ENCODE measurements around the gene GDF2.
A peak's percentile ranks its signal among the peaks of the same experiment; 100 is the strongest.

GDF2 gene

DNA sequence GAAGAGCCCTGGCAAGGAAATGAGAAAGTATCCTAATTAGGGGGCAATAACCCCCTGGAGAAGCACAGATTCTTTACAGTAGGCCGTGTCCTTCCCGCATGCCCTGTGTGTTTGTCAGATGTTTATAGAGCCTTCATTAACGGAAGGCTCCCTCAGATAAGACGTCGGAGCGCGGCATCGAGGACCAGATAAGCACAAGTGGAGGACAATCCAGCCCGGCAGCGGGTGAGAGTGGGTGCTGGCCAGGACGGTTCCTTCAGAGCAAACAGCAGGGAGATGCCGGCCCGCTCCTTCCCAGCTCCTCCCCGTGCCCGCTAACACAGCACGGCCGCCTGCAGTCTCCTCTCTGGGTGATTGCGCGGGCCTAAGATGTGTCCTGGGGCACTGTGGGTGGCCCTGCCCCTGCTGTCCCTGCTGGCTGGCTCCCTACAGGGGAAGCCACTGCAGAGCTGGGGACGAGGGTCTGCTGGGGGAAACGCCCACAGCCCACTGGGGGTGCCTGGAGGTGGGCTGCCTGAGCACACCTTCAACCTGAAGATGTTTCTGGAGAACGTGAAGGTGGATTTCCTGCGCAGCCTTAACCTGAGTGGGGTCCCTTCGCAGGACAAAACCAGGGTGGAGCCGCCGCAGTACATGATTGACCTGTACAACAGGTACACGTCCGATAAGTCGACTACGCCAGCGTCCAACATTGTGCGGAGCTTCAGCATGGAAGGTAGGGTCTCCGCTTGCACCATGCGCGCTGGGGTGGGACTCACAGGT lies at the start of gene GDF2:
Gene GDF2 (plus strand): TSS at position 155 of the 762 bp plus-strand sequence. CDS start 215 bp downstream, at position 370.
- DNase-seq = no peak

- no peak for DNase-seq
These were observed 46.2 kb upstream of the GDF2 start for GRCh38 chr10:47276071-47276470.

DNA sequence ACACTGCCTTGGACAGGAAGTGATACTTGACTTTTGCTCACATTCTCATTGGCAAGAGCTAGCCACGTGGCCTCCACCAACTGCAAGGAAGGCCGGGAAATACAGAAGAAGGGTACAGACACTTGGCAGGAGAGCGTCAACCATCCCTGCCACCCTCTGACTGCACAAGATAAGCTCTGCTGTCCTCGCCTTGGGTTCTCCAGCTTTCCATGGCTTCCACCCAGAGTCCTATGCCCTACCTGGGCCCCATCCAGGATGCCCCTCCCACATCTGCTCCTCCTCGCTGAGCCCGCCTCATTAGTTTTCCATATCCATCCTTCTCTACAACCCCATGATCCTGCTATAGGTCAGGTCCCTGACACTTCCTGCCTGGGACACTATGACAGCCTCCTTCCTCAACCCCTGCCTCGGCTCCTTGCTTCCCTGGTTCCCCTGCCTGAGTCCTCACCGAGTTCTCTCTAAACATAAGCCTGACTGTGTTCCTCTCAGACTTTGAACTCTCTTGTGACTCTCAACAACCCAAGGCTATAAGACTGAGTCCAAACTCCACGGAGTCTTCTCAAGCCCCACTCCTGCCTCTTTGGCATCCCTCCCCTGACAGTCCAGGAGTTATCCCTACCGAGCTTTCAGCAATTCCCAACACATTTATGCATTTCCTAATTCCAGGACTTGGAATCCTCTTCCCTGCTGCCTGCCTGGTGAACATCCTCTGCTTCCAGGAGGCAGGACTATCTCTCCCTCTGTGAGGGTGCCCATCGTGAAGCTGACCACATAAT lies 45.5 kb upstream of the GDF2 start:
- no peak for DNase-seq

GRCh38 chr10:47277352-47278151 lies 44.7 kb upstream of the GDF2 start:
- no peak for DNase-seq

DNA sequence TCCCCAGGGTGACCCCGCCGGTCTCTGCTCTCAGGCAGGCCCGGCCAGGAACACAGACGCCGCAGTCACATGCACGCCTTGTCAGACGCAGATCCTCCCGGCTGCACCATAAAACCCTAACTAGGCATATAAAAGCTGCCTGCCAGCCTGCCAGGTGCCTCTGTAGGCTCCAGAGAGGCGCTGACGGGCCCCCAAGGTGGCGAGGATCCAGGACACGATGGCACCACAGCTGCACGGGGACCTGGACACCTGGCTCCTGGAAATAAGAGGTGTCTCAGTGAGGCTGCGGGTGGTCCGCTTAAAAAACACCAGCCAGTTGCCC lies 44.1 kb upstream of the GDF2 start:
- DNase-seq = no peak

DNA sequence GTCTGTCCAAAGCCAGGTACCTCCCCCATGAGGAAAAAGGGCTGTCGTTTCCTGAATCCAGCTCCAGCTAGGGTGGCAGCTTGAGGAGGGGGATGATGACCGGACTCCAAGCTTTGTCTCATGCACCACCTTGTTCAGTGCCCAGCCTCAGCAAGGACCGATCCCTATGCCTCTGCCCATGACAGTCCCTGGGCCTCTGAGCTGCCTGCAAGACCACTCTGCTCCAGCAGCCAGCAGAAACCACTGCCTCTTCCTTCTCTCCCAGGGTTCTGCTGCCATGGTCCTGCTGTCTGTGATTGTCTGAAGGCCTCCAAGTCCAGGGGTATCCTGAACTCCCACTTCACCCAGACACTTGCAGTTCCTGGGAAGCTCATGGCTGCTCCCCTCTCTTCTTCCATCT lies 43.5 kb upstream of the GDF2 start:
- DNase-seq = no peak

DNA sequence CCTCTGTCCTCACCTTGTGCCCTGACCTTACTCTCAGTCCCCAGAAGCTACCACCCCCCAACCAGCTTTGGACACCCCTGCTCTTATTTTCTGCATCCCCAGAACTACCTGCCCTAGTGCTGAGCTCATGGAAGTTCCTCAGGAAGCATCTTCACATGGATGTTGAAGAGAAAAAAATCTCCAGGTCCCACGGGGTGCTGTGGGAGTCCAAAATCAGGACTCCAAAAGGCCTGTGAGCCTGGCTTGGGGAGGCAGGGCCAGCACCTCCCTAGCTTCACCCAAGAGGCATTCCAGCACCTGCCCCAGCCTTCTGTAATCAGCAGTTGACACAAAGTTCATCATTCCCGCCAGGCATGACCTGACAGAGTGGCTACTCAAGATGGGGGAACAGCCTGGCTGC lies 43.0 kb upstream of the GDF2 start:
- DNase-seq = no peak

DNA sequence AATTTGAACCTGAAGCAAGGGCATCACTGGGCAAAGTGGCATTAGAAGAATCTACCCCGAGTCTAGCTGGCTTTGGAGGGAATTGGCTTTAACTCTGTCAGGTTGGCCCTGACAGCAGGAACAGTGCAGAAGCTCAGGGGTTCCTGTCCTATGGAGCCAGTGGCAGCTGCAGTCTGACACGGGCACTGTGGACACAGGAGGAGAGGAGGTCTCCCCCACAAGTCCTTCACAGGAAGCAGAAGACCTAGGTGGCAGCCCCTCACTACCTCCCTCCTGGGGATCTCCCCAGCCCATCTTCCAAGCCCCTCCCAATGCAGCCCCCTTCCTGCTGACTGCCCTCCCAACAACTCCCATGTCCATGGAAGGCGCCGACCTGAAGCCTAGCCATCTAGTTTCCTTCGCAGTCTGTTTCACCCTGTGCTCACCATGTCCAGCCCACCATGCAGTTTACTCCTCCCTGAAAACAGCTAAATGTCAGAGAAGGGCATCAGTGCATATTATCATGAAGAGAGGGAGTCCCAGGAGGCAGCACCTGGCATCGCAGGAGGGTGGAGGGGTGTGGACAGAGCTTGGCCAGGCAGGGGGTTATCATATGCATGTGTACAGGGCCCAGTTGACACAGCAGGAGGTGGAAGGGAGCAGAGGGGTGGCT lies 40.1 kb upstream of the GDF2 start:
- no peak for DNase-seq

DNA sequence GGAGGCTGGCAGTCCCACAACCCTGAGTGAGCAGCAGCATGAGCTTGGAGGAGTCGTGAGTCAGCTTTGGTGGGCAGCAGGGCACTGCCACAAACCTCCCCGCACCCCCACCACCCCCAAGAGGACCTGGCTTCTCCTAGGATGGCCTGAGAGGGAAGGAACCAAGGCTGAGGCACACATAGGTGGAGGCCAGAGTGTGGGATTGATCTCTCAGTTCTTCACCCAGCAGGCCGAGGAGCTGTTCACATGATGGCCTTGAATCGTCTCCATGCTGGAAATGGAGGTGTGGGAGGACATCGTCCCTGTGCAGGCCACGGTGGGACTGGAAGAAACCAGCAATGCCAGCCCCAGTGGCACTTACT lies 39.6 kb upstream of the GDF2 start:
- DNase-seq = no peak

DNA sequence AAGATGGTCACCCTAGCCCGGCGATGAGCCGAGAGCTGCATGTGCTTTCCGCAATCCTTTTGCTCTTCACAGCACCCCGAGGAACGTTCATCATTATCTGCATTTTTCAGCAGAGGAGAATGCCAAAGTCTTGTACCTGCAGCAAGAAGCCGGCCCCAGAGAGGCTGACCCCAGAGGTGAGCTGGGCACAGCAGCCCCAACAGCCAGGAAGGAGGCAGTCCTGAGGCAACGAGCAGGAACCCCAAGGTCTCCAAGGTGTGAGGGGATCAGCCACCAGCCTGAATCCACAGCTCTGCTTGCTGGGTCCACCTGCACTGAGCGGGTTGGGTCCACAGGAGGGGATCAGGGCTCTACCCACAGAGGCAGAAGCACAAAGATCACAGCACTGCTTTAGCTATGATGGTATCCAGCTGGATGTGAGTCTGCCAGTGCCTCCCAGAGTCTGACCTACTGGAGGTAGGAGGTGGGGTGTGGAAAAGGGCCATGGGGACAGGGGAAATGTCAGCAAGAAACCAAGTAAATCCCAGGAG lies 39.1 kb upstream of the GDF2 start:
- DNase-seq = no peak

GRCh38 chr10:47283848-47284247 lies 38.4 kb upstream of the GDF2 start:
- no peak for DNase-seq

DNA sequence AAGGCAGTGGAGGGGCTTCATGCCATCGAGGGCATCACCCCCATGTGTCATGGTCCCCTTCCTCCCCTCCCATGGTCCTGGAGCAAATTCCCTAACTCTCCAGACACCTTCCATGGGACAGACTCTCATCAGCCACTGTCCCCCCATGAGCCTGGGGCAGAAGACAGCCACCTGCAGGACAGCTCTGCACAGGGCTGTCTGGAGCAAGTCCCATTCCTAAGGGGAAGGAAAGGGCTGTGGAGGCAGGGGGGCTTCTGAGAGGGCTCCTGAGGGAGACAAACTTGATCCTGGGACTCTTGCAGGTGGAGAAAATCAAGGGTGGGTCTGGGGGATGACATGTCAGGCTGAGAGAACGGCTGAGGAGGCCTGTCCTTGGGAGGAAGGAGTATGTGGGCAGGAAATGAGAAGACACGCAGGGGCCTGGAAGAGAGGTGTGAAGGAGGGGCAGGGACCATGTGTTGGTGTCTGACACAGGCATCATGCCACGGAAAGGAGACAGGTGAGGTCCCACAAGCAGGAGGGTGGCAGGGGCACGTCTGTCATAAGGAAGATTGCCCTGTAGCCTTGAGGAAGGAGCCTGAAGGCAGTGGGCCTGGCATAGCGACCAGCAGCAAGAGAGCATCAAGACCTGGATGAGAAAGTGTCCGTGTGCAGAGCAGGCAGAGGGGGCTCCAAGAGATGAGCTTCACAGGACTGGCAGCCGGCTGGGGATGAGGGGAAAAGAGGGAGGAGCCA lies 36.7 kb upstream of the GDF2 start:
- no peak for DNase-seq

DNA sequence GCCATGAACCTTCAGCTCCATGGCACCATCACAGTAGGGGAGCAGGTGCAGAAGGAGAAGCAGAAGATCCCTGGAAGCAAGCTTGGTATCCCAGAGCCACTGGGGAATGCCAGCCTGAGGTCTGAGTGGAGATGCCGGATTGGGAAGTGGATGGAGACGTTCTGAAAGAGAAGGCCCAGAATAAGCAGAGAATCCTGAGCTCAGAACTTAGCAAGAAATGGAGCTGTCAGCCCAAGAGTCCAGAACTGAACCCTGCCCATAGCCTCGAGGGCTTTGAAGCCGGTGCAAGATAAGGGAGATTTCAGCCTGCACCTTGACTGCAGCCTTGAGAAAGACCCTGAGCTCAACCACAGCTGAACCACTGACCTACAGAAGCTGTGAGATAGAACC lies 36.1 kb upstream of the GDF2 start:
- no peak for DNase-seq

DNA sequence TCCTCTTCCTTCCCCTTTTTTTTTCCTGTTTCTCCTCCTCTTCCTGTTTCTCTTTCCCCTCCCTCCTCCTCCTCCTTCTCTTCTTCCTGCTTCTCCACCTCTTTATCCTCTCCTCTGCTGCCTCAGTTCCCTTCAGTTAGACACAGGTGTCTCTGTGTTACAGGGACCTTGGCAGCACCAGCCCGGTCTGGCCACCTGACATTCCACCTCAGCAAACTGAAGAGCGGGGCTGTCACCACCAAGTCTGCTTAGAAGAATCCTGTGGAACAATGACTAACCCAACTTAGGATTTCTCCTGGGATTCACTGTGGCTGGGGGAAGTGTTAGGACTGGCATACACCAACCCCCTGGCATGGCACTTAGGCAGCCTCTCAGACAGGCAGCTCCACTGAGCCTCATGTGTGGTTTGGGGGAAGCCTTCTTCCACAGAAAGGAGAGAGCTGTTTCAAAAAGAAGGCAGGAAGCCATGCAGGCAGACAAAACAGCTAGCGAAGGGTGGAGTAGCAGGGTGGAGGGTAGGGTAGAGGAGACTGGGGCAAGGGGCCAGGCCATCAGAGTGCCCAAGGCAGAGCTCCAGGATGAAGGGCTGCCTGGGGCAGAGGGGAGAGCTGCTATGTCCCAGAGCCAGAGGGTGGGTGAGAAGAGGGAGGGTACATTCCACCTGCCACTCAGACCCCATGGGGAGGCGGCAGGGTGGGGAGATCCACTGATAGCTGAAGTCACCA lies 35.5 kb upstream of the GDF2 start:
- no peak for DNase-seq

DNA sequence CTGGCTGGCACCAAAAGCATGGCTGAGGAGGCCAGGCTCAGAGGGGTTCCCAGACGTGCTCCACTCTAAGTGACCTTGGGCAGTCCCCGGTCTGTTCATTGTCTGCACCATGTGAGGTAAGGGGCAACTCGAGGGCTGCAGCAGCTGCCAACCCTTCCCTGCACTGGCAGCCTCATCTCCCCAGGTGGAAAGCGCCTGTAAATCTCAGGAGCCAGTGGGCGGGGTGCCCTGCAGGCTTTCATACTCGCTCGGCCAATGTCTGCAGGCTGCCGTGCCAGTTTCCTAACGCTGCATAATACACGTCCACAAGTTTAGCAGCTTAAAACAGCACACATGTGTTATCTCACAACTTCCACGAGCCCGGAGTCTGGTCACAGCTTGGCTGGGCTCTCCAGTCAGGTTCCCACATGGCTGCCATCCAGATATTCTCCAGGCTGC lies 34.9 kb upstream of the GDF2 start:
- peak; percentile 9 for DNase-seq

DNA sequence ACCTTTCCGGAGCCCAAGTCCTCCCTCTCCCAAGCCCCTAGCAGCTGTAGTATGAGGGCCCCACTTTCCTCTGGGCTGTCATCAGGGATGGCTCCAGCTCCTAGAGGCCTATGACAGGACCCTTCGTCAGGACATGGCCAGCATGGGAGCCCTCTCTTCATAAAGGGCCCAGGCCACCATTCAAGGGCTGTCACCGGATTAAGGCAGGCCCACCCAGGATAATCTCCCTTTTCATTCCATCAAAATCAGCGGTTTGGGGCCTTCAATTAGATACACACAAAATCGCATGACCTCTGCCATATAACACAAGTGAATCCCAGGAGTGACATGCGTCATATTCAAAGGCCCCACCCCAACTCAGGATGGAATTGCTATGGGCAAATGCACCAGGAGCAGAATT lies 34.4 kb upstream of the GDF2 start:
- DNase-seq = no peak

GRCh38 chr10:47288236-47288635 lies 34.0 kb upstream of the GDF2 start:
- DNase-seq = no peak

GRCh38 chr10:47288916-47289495 lies 33.2 kb upstream of the GDF2 start:
- DNase-seq = no peak

- DNase-seq = no peak
These were observed 32.3 kb upstream of the GDF2 start for GRCh38 chr10:47289921-47290320.

DNA sequence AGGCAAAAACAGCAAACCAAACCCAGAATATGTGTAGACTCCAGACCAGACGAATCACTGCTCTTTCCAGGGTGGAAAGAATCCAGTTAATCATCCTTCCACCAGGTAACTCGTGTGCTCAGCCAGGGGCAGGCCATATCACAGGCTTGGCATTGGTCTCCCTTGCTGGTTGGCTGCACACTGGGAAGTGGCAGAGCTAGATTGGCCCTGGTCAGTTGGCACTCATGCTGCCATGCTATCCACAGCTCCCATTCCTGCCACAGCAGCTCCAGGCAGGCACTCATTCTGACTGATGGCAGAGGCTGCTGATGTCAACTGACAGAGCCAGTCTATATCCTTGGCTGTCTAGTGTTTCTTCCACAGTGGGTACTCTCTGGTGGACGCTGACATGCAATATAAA lies 31.9 kb upstream of the GDF2 start:
- no peak for DNase-seq

- DNase-seq = no peak
These were observed 30.6 kb upstream of the GDF2 start for GRCh38 chr10:47291682-47292081.

All from NCI-H345 (cell line).